SK-N-SH (cell line): Measurements from ENCODE around the gene ARHGEF26.

Experiments used
- CTCF ChIP-seq: fragments of 200-600 bp; sonication (generic); IDR thresholded peaks from 2 replicates; pipeline ENCODE4 v1.6.1; 2017; ENCODE audit warnings: antibody characterized with exemption, mild to moderate bottlenecking, moderate library complexity
- EZH2phosphoT487 ChIP-seq: fragments of 200-600 bp; sonication (generic); IDR thresholded peaks from 2 replicates; pipeline ENCODE4 v1.6.1; 2017; ENCODE audit warnings: low read depth, mixed run types, mild to moderate bottlenecking, antibody characterized with exemption, moderate library complexity, borderline replicate concordance
- GABPA ChIP-seq: IDR thresholded peaks from 2 replicates; pipeline ENCODE4 v1.4.0; 2012; ENCODE audit warnings: low read depth, mild to moderate bottlenecking
- JUND ChIP-seq: IDR thresholded peaks from 2 replicates; pipeline ENCODE4 v1.4.0; 2012
- MEF2A ChIP-seq: IDR thresholded peaks from 2 replicates; pipeline ENCODE4 v1.4.0; 2012; ENCODE audit warnings: low read depth, borderline replicate concordance
- NRF1 ChIP-seq: IDR thresholded peaks from 2 replicates; pipeline ENCODE4 v1.6.1; 2012; ENCODE audit warnings: low read depth, mild to moderate bottlenecking, low read length
- PBX3 ChIP-seq: IDR thresholded peaks from 2 replicates; pipeline ENCODE4; 2012
- REST ChIP-seq: IDR thresholded peaks from 2 replicates; pipeline ENCODE4 v1.6.1; 2012; ENCODE audit warnings: mild to moderate bottlenecking, low read depth, low read length, moderate library complexity
- TAF1 ChIP-seq: IDR thresholded peaks from 2 replicates; pipeline ENCODE4 v1.6.1; 2012; ENCODE audit warnings: low read depth, mild to moderate bottlenecking, low read length, moderate library complexity, borderline replicate concordance
- TCF12 ChIP-seq: IDR thresholded peaks from 2 replicates; pipeline ENCODE4 v1.4.0; 2012
- TEAD4 ChIP-seq: IDR thresholded peaks from 2 replicates; pipeline ENCODE4 v1.4.0; 2012; ENCODE audit warnings: mild to moderate bottlenecking, borderline replicate concordance; ENCODE audit not compliant: insufficient read depth
- USF2 ChIP-seq: fragments of 150-350 bp; IDR thresholded peaks from 2 replicates; pipeline ENCODE4 v1.6.1; 2017; ENCODE audit warnings: antibody characterized with exemption, low read length, low read depth, borderline replicate concordance
- ZBTB33 ChIP-seq: IDR thresholded peaks from 2 replicates; pipeline ENCODE4 v1.4.0; 2012; ENCODE audit warnings: low read depth, borderline replicate concordance

GRCh38 chr3:154225536-154225935 is 104.3 kb downstream of the ARHGEF26 start:
- no peak for TF ChIP-seq CTCF
- no peak for TF ChIP-seq GABPA
- TF ChIP-seq NRF1: no peak
- TF ChIP-seq JUND: no peak
- no peak for TF ChIP-seq TCF12
- no peak for TF ChIP-seq TAF1
- TF ChIP-seq EZH2phosphoT487: no peak
- no peak for TF ChIP-seq USF2
- no peak for TF ChIP-seq PBX3
- TF ChIP-seq TEAD4: no peak
- no peak for TF ChIP-seq REST
- no peak for TF ChIP-seq ZBTB33
- TF ChIP-seq MEF2A: no peak
